ENCODE measurements around the gene GRPR.

GRPR gene

DNA sequence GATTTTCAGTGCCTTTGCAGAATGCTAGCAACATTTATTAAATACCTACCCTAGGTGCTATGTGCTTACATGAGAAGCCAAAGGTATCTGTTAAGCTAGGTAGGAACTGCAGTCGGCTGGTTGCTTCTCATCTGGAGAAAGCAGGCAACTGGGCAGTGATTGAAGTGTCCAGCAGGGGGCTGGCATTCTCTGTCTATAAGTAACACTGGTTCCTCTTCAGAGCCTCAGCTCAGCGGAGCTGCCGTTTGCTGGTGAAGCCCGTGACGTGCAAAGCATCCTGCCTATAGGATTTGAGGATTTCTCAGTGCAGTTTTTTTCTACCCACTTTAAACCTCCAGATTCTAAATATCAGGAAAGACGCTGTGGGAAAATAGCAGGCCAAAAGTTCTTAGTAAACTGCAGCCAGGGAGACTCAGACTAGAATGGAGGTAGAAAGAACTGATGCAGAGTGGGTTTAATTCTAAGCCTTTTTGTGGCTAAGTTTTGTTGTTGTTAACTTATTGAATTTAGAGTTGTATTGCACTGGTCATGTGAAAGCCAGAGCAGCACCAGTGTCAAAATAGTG, at the start of gene GRPR:
TSS of gene GRPR (plus strand) at position 344 of the 565 bp plus-strand sequence. CDS start 389 bp downstream, outside the sequence.
- peak; percentile 90 for DNase-seq (ENCODE audit: low spot score)

DNA sequence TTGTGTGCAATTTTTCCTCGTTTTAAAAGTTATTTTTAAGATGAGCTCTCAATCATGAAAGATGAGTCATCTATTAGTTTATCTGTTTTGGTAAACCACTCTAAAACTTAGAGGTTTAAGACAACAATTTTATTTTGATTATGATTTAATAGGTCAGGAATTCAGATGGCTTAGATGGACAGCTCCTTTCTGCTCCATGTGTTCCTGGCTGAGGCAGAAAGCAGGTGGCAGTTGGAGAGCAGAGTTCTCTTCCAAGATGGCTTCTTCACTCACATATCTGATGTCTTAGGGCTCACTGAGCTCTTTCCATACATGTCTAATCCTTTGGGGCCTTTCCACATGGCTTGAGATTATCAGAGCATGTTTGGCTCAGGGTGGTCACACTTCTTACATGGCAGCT, 48.3 kb upstream of the GRPR start:
- DNase-seq (ENCODE audit: low spot score), result no peak

DNA sequence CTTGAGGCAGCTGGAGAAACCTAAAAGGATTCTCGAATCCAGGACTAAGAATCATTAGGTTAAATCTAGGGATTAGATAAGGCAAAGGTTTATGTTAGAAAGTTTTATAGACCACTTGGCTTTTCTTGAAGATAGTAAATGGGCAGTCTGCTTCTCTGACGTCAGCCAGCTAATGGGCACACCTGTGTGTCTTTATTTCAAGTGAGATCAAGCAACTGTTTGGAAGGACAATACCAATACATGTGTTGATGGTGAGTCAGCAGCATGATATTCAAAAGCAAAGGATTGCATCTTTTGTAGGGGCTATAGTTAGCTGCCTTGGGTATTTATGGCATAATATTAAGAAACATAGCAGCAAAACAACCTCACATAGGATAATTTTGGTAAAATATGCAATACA, 46.5 kb upstream of the GRPR start:
- DNase-seq (ENCODE audit: low spot score), result no peak

DNA sequence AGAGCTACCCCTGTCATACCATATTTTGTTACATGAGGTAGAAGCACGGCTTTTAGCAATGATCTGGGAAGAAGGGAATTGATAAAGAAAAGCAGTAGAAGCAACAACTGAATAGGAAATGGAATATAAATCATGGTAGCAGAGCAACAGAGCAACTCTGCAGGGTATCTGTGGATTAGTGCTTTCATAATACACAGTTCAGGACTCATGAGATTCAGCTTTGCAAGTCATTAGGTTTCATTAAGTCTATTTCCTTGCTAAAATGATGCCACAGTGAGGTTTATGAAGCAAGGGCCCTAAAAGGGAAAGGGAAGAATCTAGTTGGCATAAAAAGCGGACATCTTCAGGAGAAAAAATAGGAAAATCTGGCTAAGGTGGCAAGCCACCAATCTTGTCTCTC, 45.6 kb upstream of the GRPR start:
- no peak for DNase-seq (ENCODE audit: low spot score)

DNA sequence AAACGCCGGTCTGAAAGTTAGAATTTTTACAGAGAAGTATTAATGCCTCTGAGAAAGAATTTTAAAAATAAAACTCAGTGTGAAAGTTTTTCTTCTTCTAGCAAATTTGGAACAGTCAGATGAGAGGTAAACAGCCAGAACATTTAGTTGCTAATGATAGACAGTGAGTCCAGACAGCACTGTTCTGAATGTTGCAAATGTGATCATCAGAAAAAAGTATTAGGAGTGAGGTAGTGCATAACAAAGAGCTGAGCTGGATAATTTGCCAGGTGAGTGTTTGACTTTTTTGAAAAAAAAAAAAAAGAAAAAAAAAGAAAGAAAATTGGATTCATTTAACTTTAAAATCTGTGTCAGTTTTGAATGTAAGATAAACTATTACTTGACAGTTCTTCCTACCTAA, 42.0 kb upstream of the GRPR start:
- no peak for DNase-seq (ENCODE audit: low spot score)

DNA sequence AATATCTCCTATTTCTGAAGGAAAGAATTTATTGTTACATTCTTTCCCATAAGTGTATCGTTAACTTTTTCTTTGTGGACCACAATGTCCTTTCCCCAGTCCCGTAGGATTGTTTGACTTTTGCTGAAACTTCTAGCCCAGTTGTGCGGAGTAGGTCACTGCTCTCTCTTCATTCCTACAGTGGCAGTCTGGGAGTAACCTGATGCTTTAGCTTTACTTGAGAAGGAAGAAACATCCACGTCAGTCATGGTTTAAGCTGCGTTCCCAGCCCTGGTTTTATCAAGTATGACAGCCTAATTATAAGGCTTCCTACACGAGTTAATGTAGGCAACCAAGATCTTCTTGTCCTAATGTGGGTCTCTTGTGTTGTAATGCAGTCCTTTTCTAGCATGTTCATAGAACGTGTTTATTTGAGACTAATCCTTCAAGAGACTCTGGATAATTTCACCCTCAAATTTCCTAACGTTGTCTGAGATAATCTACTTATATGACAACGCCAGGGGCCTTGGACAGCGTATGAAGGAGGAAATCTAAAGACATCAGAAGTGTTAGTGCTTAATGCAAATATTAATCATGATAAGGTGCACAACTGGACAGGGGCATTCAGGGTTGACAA, 40.8 kb upstream of the GRPR start:
- DNase-seq (ENCODE audit: low spot score), result no peak

DNA sequence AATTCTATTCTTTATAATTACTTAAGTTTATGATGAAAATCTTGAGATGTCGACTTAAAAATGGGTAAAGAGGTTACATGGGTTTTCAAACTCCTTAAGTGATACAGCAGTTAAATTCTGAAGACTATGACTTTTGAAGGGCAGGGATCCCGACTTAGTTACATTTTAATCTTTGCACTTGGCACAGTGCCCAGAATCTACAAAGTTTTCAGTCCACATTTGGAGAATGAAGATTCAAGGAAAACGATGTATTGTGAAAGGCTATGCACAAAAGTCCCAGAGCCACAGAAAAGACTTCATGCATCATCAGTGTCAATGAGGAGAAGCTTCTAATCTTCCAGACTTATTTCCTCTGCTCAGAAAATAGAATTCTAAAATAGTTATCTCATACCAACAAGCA, 36.3 kb upstream of the GRPR start:
- DNase-seq (ENCODE audit: low spot score), result no peak

DNA sequence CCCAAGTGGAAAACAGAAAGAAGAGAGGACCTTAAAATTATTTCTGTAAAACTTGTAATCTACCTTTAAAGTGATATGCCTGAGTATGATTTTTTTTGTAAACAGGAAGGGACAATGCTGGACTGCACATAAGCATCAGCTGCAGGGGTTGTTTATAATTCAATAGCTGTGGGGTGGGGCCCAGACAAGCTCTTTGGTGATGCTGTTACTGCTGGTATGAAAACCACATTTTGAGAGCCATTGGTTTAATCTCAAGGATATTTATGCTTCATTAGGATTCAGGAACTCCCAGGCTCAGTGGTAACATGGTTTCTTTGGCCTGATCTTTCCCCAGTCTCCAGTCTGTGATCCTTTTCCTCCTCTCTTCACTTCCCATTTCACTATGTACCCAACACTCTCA, 34.3 kb upstream of the GRPR start:
- no peak for DNase-seq (ENCODE audit: low spot score)

DNA sequence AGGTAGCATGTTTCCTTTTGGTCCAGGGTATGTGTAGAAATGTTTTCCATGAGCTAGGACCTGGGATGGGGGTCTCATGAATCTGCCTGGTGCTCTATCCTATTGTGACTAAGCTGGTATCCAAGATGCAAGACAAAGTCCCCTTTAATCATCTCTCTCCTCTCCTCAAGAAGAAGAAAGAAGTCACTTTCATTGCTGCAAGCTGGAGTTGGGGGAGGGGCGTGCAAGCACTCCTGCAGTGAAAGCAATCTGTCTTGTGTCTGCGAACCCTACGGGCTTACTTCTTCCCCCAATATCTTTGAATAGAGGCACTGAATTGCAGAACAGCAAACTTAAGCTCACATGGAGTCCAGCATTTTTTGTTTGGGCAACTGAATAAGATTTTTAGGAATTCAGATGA, 27.2 kb upstream of the GRPR start:
- peak; percentile 51 for DNase-seq (ENCODE audit: low spot score)

DNA sequence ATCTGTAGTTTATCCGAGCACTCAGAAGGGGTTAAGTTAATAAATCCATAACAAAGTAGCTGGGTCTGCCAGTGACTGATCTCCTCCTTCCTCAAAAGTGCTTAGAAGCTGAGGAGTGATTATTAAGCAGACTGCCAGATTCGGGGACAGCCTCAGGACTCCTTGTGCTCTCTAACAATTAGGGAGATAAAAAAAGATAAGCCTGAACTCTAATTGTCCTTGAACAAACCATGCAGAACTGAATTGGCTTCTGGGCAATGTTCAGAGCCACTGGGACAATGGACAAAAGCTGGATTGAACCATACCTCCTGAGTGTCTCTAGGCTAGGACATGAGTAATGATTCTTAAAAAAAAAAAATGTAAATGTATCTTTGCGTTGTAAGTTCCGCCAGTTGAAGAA, 22.7 kb upstream of the GRPR start:
- no peak for DNase-seq (ENCODE audit: low spot score)

DNA sequence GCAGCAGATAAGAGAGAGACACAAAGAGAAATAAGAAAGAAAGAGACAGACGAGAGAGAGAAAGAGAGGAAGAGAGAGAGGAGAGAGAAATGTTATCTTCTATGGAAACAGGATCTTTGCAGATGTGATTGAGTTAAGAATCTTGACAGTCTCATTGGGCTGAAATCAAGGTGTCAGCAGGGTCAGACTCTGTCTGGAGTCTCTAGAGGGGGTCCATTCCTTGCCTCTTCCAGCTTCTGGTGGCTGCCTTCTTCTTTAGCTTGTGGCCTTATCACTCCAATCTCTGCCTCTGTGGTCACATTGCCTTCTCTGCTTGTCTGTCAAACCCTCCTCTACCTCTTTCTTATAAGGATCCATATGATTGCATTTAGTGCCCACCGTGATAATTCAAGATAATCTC, 21.8 kb upstream of the GRPR start:
- DNase-seq (ENCODE audit: low spot score), result no peak

DNA sequence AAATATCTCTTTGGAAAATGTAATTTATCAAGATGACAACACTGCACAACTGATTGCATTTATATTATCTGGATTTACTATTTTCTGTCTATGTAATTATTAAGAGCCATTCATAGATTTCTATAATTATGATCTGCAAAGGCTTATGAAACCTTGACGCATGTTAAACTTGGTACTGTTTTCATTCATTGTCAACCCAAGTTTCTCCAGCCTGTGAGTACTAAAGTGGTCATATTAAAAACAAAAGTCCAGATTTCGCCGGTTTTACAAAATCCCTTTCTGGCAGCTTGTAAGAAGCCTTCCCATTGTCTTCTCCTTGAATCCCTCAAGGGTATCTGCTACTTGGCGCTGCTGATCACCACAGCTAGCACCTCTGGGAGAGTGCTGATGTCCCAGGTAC, 19.7 kb upstream of the GRPR start:
- no peak for DNase-seq (ENCODE audit: low spot score)

DNA sequence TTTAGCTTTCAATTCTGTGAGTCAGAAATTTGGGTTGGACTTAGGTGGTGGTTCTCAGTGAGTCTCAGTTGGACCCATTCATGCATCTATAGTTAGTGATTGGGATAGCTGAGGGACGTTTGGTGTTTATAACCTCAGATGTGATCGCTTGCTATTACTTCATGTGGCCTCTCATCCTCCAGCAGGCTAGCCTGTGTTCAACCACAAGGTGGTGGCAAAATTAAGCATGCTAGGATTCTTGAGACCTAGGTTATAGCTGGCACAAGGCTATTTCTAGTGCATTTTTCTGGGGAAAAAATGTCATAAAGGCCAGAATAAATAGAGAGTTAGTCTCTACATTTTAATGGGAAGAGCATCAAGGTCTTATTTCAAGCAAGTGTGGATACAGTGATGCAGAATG, 10.9 kb upstream of the GRPR start:
- DNase-seq (ENCODE audit: low spot score), result no peak

DNA sequence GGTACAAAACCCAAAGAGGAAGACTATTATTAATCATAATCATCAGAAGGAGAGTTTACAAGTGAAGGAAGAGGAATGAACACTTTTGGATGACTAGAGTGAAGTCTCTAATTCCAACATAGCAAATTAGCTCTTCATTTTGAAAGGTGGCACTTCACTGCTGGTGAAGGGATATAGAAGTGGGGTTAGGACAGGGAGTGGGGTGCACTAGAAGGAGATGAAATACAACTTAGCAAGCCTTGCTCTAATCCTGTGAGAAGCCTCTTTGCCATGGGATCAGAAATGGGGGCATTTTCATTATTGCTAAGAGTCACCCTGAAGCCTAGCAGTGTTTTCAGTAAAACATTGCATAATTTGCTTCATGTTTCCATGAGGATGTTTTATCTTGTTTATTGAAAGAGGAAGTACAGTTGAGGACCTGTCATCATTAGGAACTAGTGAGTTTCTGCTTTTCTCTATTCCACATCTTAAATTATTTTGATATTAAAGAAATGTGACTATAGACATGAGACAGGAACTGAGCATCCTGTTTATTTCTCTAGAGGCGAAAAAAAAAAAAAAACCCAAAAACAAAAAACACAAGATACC, 9.3 kb upstream of the GRPR start:
- no peak for DNase-seq (ENCODE audit: low spot score)

DNA sequence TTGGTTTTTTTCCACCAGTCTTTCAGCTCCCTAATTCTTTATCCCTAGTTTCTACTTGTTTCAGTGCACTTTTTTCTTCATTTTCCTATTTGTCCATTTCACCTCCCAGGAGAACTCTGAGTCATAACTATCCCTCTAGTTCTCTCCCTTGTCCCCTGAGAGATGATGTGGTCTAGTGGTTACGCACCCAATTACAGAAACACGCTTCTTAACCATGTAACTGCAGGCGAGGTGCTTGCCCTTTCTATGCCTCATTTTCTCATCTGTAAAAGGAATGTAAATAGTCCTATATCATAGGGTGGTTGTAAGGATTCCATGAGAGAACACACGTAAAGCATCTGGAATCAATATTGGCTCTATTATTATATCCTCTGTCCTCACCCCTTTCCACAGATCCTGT, 8.8 kb upstream of the GRPR start:
- DNase-seq (ENCODE audit: low spot score), result no peak

DNA sequence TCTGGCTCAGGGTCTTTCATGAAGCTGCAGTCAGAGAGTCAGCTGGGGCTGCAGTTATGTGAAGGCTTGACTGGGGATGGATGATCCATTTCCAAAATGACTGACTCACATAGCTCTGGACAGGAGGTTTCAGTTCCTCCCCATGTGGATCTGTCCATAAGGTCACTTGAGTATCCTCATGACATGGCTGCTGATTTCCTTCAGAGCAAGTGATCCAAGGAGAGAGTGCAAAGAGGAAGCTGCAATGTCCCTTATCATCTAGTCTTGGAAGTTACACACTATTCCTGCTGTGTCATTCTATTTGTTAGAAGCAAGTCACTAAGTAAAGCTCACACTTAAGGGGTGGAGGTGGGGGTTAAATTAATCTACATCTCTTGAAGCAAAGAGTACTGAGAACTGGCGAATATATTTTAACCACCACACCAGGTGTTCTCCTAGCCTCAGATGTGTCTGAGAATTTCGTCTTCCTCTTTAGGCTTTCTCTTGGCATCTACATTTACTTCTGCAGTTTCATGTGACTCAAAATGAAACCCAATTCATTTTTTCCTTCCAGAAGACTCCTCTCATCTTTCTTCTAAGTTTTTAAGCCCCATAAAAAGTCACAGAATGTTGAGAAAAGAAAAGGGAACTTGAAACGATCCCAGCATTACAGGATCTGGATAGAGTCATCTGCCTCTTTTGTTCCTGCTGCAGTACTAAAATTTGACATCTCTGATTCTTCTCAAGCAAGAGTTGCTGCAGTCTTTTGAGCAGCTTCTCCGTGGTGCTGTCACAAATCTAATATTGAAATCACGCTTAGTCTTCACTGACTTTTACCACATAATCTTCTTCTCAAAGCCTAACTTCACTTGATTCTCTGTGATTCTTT, 3.8 kb upstream of the GRPR start:
- no peak for DNase-seq (ENCODE audit: low spot score)

DNA sequence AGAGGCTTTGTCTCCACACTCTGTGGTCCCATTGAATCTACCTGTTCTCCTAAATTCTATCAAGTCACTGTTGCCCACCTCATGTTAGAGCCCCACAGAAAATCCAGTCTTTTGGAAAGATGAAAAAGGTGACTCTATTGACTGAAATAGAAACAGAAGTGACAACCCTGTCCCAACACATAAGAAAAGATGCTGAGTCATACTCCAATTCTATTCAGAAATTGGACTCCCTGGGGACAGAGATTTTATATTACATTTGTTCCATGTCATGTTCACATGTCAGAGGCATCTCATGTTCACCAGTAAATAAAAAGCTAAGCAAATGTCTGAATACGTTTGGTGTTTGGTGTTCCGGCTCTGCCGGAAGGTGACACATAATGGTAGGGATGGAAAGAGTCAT, 2.9 kb upstream of the GRPR start:
- DNase-seq (ENCODE audit: low spot score), result no peak

DNA sequence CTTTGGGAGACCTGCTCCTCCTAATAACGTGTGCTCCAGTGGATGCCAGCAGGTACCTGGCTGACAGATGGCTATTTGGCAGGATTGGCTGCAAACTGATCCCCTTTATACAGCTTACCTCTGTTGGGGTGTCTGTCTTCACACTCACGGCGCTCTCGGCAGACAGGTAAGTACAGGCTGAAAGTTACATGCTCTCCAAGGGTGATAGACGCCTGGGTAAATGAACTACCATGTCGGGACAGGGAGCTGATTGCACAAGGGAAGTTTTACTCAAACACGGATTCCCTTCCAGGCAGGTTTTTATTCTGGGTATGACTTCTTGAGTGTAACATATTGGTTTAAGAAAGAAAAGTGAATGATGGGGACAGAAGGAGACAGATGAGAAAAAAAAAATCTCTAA, 836 bp downstream of the GRPR start:
- DNase-seq (ENCODE audit: low spot score), result no peak

DNA sequence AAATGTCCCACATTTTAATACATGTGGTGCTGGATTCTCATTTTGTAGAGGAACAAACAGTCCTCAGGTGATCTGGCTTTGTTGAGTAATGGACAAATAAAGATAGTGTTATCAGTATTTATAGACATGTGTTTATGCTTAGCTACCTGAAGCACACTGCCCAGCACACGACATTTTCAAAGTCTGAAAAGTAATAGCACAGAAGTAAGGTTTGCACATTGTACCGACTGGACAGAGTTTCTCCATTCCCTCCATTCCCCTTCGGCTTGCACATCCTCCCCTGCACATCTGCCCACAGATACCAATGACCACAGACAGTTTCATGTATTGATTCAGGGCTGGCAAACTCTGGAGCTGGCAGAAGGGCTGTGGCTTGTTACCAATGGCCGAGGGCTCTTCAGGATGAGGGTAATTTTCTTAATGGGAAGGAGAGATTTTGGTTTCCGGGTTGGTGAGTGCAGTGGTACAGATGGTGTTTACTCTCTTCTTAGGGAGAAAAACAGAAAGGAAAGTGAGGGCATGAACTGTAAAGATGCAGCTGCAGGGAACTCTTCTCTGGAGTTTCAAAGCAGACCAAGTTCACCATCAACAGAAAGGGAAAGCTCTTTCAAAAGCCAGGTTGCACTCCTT, 2.3 kb downstream of the GRPR start:
- no peak for DNase-seq (ENCODE audit: low spot score)

DNA sequence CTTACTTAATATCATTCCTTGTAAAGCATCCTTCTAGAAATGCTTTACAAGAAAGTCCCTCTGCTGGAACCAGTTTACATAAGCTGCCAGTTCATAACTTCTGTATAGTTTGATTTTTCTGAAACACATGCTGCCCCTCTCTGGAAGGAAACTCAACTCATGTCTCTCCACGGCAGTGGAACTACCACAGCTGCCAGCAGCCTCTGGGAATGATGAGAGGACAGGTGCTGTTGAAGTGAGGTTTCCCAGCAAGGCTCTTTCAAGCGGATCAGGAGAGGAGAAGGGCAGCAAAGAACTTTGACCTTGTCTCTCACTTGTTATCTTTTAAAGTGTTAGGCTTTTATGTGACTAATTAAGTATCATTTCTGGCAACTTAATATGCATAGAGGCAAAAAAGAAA, 7.3 kb downstream of the GRPR start:
- no peak for DNase-seq (ENCODE audit: low spot score)

DNA sequence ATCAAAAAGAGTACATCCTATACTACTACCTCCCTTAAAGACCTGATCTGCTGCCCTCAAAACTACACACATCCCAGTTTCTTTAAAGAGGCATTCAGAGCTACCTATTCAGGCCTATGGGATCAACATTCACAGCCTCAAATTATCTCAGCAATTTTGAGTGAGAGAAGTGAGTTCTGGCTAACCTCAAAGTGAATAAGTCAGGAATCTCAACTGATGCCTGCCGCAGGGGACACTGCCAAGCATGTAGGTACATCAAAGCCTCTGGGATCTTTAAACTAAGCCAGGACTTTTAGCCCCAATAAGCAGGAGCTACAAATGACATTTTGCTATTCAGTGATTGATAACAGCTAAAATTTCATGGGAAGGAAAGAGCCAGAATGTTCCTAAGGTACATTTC, 11.6 kb downstream of the GRPR start:
- no peak for DNase-seq (ENCODE audit: low spot score)

DNA sequence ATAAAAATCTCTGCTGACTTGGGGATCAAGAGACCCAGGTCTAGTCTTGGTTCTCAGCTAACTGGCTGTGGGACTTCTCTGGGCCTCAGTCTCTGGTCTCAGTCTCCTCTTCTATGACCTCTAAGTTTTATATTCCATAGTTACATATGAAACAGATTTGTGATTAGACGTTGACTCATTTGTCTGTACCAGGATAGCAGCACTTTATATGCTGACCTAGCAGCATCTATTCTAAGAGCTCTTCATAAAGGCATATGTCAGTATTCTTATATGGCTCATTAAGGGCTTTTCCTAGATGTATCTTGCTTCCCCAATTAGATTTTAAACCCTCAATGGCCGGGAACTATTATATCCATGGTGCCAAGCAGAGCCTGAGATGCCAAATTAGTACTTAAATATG, 12.7 kb downstream of the GRPR start:
- DNase-seq (ENCODE audit: low spot score), result no peak
